NCI-H1417 treated with DMSO at 0.1 percent for 48 hours (cell line): Measurements from ENCODE around the gene AGR2.
A peak's percentile ranks its signal among the peaks of the same experiment; 100 is the strongest.
"Not testable (repeated sequence)": the region's sequence is repeated elsewhere in the genome, so short reads cannot be mapped to it uniquely, and the experiment has no call there.

Experiments used
- DNase-seq: peaks from one replicate; lab custom pipeline; 2025; lab: John Stamatoyannopoulos, UW

The AGR2 gene

DNA sequence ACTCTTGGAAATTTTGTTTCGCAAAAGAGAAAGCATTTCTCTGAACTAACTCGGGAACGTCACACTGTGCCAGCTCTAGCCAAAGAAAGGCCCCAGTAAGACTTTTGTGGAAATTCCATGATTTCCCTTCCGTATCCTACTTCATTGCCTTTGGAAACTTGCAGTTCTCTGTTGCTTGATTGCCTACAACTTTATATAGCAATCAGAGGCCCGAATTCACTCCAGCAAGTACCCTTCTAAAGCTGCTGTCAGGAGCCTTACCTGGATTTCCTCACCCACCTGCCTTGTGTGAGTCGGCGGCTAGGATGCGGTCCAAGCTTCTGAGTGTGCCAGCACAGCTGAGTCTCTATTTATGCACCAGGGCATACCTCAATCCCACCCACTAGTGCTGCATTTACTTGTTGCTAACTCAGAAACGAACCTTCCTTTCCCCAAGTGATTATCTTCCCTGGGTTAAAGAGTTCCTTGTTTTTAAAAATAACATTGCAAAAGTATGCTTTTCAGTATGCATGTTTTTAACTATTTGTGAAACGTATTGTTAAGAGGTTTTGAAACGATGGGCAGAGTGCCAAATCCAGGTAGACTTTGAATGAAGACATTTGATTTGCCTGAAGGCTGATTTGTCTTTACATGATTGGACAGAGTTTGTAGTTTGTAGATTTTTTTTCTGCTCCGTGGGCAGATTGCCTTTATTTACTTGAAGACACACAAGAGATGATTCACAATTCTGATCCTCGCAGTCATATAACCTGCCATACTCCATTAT, at the start of gene AGR2:
TSS of gene AGR2 (minus strand) at position 326 of the 766 bp plus-strand sequence. CDS start 3,203 bp downstream, outside the sequence.
- no peak for DNase-seq

GRCh38 chr7:16853189-16853588, 48.4 kb upstream of the AGR2 start:
- DNase-seq: not testable (repeated sequence)

DNA sequence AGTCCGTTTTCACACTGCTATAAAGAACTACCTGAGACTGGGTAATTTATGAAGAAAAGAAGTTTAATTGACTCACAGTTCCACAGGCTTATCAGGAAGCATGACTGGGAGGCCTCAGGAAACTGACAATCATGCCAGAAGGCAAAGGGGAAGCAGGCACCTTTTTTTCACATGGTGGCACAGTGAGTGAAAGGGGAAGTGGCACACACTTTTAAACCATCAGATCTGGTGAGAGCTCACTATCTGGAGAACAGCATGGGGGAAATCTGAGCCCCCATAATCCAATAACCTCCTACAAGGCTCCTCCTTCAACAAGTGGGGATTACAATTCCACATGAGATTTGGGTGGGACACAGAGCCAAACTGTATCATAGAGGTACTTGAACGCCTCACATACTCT, 47.0 kb upstream of the AGR2 start:
- no peak for DNase-seq

DNA sequence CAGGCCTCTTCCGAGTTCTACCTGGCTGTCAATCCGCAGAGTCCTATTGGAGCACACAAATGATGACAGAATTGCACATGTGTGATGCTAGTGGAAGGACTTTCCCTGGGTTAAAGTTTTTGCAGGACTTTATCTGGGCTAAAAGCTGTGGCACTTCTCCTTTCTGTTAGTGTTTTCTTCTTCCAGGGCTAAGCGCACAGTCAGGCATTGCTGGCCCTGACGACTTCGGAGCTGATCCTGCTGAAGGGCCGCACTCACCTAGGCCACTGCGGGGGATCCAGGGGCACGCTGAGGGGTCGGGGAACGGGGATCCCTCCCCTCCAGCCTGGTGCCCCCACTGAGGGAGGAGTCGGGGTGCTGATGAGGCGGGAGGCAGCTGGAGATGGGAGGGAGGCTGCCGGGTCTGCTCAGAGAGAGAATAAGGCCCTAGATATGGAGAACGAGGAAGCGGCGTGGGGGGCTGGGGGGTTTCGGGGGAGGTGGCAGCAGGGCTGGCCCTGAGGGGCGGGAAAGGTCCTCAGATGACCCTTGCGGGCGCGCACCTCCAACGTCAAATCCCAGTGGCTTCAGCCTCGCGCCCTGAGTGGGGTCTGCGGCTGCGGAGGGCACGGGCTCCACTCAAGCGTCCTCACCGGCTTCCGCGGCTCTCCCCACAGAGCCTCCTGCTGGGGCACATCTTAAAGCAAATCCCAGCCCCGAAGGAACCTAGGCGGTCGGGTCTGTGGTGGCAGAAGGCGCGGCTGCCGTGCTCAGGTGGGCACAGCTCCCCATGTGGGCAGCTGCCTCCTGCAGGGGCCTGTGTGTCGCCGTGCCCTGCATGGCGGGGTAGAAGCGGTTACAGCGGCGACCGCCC, 46.0 kb upstream of the AGR2 start:
- DNase-seq: no peak

GRCh38 chr7:16849296-16850148, 44.7 kb upstream of the AGR2 start:
- DNase-seq: no peak

GRCh38 chr7:16847381-16847860, 42.6 kb upstream of the AGR2 start:
- DNase-seq: peak; percentile 8

GRCh38 chr7:16846601-16847165, 41.9 kb upstream of the AGR2 start:
- DNase-seq: no peak

DNA sequence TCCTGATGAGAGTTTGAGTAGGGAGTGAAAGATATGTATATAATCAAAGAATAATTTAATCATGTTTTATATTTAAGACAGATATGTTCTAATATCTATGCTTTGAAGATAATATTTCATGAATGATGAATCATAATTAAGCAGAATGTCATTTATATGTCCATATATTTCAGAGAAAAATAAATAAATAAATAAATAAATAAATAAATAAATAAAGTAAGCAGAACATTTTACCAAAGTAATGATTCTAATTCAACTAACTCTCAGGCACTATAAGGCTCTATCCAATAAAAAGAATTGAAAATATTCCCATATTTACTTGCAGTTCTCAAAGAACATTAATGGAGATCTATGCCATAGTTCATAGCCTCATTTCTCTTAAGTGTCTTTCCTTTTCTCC, 40.9 kb upstream of the AGR2 start:
- no peak for DNase-seq

DNA sequence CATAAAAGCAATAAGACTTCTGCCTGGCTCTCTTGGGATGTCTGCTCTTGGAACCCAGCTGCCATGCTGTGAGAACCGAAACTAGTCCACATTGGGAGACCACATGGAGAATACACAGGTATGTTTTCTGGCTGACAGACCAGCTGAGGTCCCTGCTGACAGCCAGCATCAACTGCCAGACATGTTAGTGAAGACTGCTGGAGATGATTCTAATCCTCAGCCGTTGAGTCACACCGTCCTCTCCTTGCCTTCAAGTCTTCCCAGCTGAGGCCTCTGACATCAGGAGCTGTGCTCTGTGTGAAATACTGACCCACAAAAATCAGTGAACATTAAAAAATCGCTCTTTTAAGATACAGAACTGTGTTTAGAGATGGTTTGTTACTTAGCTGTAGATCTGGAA, 36.9 kb upstream of the AGR2 start:
- DNase-seq: no peak

DNA sequence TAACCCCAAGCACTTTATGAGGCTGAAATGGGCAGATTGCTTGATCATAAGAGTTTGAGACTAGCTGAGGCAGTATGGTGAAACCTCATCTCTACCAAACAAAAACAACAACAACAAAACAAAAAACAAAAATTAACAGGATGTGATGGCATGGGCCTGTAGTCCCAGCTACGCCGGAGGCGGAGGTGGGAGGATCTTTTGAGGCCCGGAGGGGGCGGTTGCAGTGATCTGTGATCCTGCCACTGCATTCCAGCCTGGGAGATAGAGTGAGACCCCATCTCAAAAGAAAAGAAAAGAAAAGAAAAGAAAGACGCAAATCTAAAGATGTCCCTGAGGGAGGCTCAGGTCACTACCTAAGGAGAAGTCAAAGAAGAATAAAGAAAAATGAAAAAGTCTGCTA, 35.3 kb upstream of the AGR2 start:
- DNase-seq: no peak

DNA sequence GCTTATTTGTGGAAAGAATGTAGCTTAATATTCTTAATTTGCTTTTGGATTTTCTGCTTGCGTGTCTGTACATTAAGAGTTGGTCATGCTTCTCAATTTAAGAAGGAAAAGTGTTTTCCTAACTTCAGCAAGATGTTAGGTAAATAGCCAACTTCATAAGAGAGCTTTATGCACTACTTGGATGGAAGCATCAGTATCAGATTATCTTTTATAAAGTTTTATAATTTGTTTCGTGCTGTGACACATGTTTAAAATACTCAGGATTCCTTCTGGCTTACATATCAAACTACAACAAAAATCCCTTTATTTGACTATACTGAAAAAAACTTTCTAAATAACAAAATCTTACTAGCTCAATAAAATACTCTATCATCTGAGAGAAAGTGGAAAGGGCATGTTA, 34.8 kb upstream of the AGR2 start:
- no peak for DNase-seq

DNA sequence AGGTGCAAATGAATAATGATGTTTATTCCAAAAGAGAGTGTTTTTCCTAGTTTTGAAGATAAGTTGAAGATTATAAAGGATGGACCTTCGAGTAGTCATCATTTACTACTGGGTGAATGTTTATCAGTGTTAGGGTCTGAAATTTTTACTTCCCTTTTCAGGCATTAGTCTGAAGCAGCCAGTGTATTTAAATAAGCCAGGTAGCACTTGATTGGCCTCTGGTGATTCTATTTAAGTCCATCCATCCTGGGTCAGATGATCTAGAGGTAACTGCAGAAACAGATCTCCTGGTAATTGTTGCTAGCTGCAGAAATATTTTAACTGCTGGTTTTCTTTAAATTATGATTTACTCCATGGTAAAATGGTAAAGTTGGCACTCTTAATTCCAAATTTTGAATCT, 34.1 kb upstream of the AGR2 start:
- no peak for DNase-seq

GRCh38 chr7:16838386-16838785, 33.6 kb upstream of the AGR2 start:
- no peak for DNase-seq

GRCh38 chr7:16836481-16836880, 31.7 kb upstream of the AGR2 start:
- DNase-seq: no peak

GRCh38 chr7:16833373-16833772, 28.6 kb upstream of the AGR2 start:
- DNase-seq: no peak

GRCh38 chr7:16826060-16826459, 21.3 kb upstream of the AGR2 start:
- DNase-seq: no peak

DNA sequence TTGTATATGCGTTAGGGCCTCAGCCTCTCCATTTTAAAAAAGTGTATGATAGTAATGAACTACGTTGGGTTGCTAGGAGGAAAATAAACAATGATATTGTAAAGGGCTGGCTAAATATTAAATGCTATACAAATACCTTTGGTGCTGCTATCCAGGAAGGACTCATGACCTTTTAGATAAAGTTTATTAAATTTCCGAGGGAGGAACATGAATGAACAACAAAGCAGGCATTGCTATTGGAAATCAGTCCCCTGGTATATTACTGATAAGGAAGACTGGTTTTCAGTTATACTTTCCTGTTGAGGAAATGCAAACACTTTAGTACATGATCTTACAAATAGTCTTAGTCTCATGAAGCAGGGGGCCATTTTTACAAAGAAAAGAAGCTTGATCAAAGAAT, 17.2 kb upstream of the AGR2 start:
- DNase-seq: no peak

GRCh38 chr7:16818732-16819131, 13.9 kb upstream of the AGR2 start:
- DNase-seq: no peak

GRCh38 chr7:16817536-16817935, 12.7 kb upstream of the AGR2 start:
- no peak for DNase-seq

DNA sequence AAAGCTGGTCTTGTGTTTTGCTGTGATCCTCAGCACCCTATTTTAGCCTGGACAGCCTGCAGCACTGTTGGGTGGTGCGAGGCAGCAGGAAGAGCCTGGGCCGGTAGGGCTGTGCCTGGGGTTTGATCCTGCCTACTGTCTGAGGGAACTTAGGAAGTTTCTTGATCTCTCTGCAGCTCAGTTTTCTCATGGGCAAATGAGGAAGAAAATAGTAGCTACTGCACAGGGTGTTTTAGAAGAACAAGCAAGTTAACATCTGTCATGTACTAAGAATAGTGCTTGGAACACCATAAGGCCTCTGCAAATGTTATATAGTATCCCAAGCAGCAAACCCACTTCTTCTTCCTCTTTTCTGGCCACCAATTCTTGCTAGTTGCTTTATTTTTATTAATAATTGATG, 12.0 kb upstream of the AGR2 start:
- no peak for DNase-seq

DNA sequence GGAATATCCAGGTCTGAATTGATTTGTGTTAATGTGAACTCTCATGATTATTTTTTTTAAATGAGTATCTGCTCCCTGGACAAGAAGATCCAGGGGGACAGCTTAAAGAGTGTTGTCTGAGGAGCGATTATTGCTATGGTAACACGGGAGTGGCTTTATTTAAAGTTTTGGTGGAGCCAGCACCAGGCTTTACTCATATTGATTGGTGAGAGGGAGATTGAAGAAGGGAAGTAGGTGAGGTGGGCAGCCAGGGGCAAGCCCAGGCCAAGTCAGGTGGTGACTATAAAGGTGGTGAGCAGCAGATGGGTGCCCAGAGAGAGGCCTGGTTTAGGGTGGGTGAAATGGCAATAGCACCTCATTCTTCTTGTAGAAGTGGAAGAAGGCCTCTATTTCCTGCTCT, 10.2 kb upstream of the AGR2 start:
- DNase-seq: no peak

GRCh38 chr7:16813232-16813616, 8.4 kb upstream of the AGR2 start:
- no peak for DNase-seq
